ENCODE measurements around the gene CARNS1.

- TF ChIP-seq CTCF (IDR thresholded peaks at IDR 0.05; ENCODE audit: insufficient read depth, low read depth, low read length): no peak
- TF ChIP-seq EZH2 (IDR thresholded peaks at IDR 0.05; ENCODE audit: insufficient read depth, low read length): no peak
Measured at GRCh38 chr11:67366546-67366945, 48.9 kb upstream of the CARNS1 start.

Measured in astrocyte (in vitro differentiated cells and primary cell).